Upper lobe of left lung (tissue), 4 donors: Measurements from ENCODE around the gene ZMYND8.

ENCODE experiments used
- CTCF ChIP-seq, 6 experiments: fragments of 450-650 bp in 4 of 6; fragments of 200-600 bp in 2 of 6; sonication (generic) in 2 of 6; IDR thresholded peaks; one replicate each; pipeline ENCODE4 v1.5.1; 2016 to 2019; ENCODE audit warnings: antibody characterized with exemption in 6 of 6
- EP300 ChIP-seq, 4 donors: sonication (generic); formaldehyde crosslinking; IDR thresholded peaks; one replicate each; pipeline ENCODE4 v1.5.1; 2017; ENCODE audit warnings: antibody characterized with exemption in 4 of 4, control low read depth in 2 of 4
- POLR2A ChIP-seq, 4 donors: fragments of 450-650 bp; IDR thresholded peaks; one replicate each; pipeline ENCODE4 v1.5.1; 2016 to 2017; ENCODE audit warnings: antibody characterized with exemption in 4 of 4, mild to moderate bottlenecking in 2 of 4
- POLR2AphosphoS5 ChIP-seq, 2 donors: sonication (generic); formaldehyde crosslinking; IDR thresholded peaks; one replicate each; pipeline ENCODE4 v1.5.1; 2017; ENCODE audit warnings: antibody characterized with exemption in 2 of 2

GRCh38 chr20:47274401-47275108, 81.9 kb downstream of the ZMYND8 start:
- TF ChIP-seq CTCF (IDR thresholded peaks at IDR 0.05) (no peak), EP300 (IDR thresholded peaks at IDR 0.05) (peak in 2 of 4 donors; percentile 42 to 85), POLR2AphosphoS5 (IDR thresholded peaks at IDR 0.05) (peak in 1 of 2 donors; percentile 63), POLR2A (IDR thresholded peaks at IDR 0.05) (peak in 1 of 4 donors; percentile 23)
